Upper lobe of left lung (tissue), 4 donors: ENCODE measurements around the gene TBXA2R.

ENCODE experiments used
- CTCF ChIP-seq, 6 experiments: fragments of 450-650 bp in 4 of 6; fragments of 200-600 bp in 2 of 6; sonication (generic) in 2 of 6; IDR thresholded peaks; one replicate each; pipeline ENCODE4 v1.5.1; 2016 to 2019; ENCODE audit warnings: antibody characterized with exemption in 6 of 6
- POLR2A ChIP-seq, 4 donors: fragments of 450-650 bp; IDR thresholded peaks; one replicate each; pipeline ENCODE4 v1.5.1; 2016 to 2017; ENCODE audit warnings: antibody characterized with exemption in 4 of 4, mild to moderate bottlenecking in 2 of 4
- POLR2AphosphoS5 ChIP-seq, 2 donors: sonication (generic); formaldehyde crosslinking; IDR thresholded peaks; one replicate each; pipeline ENCODE4 v1.5.1; 2017; ENCODE audit warnings: antibody characterized with exemption in 2 of 2

GRCh38 chr19:3590991-3591659 lies 15.6 kb downstream of the TBXA2R start:
- TF ChIP-seq POLR2AphosphoS5 (IDR thresholded peaks at IDR 0.05), result no peak
- TF ChIP-seq CTCF (IDR thresholded peaks at IDR 0.05), result no peak
- no peak for TF ChIP-seq POLR2A (IDR thresholded peaks at IDR 0.05)
